ENCODE measurements around the gene OR4E2.
"Not testable (repeated sequence)": the region's sequence is repeated elsewhere in the genome, so short reads cannot be mapped to it uniquely, and the experiment has no call there.

OR4E2 gene

GRCh38 chr14:21680072-21680471 lies 26.4 kb downstream of the OR4E2 start:
- no peak for DNase-seq
- in situ Hi-C loops (cut with MboI; ENCODE audit: low pct_unique_long_range_greater_than_20kb, low sequenced_read_pairs), result no loop called here

- DNase-seq, result no peak
- in situ Hi-C loops (cut with MboI; ENCODE audit: low pct_unique_long_range_greater_than_20kb, low sequenced_read_pairs), result no loop called here
These were observed 32.8 kb downstream of the OR4E2 start for GRCh38 chr14:21686468-21686867.

DNA sequence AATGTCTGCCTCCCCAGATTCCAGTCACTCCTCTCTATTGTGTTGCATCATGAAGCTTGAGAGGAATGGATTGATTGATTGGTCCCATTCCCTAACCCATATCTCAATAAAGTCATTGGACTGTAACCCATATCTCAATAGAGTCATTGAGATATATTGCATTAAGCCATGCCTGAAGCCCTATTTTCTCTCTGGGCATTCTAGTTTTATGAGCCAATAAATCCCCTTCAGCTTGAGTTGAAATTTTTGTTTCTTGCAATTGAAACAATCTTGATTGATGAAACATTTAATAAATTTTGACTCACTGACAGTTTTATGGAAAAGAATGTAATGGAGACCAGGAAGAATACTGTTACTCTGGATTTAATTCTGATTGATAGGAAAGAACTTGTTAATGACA lies 40.8 kb downstream of the OR4E2 start:
- in situ Hi-C loops (cut with MboI; ENCODE audit: low pct_unique_long_range_greater_than_20kb, low sequenced_read_pairs), result no loop called here
- no peak for DNase-seq

GRCh38 chr14:21697662-21698061 lies 44.0 kb downstream of the OR4E2 start:
- DNase-seq; in situ Hi-C loops (cut with MboI; ENCODE audit: low pct_unique_long_range_greater_than_20kb, low sequenced_read_pairs): not testable (repeated sequence)

GRCh38 chr14:21698538-21698937 lies 44.9 kb downstream of the OR4E2 start:
- DNase-seq; in situ Hi-C loops (cut with MboI; ENCODE audit: low pct_unique_long_range_greater_than_20kb, low sequenced_read_pairs): not testable (repeated sequence)

DNA sequence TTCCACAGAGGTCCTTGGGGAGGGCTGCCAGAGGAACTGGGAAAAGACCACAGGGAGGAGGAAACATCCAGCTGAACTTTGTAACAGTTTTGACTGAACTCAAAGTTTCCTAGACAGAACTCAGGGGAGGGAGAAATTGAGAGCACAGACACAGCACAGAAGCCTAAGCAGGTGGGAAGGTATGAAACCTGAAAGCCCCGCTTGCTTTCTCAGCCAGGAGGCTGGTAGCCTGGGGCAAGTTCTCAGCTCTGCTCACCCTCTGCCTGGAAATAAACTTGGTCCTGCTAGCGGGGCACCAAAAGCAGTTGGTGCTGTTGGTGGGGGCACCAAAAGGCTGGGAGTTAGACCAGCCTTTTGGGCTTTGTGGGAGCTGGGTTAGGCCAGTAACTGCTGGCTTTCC lies 45.9 kb downstream of the OR4E2 start:
- no peak for DNase-seq
- in situ Hi-C loops (cut with MboI; ENCODE audit: low pct_unique_long_range_greater_than_20kb, low sequenced_read_pairs), result no loop called here

GRCh38 chr14:21702316-21702715 lies 48.7 kb downstream of the OR4E2 start:
- in situ Hi-C loops (cut with MboI; ENCODE audit: low pct_unique_long_range_greater_than_20kb, low sequenced_read_pairs), result no loop called here
- DNase-seq, result no peak

- DNase-seq, result no peak
- in situ Hi-C loops (cut with MboI; ENCODE audit: low pct_unique_long_range_greater_than_20kb, low sequenced_read_pairs), result no loop called here
These were observed 50.0 kb downstream of the OR4E2 start for GRCh38 chr14:21703357-21704326.

DNA sequence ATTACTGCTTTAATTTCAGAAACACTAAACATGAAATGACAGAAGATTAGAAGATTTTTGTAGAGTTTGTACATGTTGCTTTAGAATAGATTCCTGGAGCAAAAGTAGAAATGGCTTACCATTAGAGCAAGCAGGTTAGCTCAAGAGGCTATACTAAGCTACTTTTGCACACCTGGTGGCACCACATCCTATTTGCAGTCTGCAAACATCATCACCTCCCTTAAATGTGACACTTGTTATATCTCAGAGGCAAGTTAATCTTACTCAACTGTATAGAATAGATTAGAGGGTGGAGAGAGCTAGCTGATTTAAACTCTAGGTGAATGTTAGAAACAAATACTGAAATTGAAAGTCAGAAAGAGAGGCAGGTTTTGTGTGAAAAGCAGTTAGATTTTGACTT lies 50.7 kb downstream of the OR4E2 start:
- no peak for DNase-seq
- in situ Hi-C loops (cut with MboI; ENCODE audit: low pct_unique_long_range_greater_than_20kb, low sequenced_read_pairs), result no loop called here

GRCh38 chr14:21711360-21711961 lies 57.8 kb downstream of the OR4E2 start:
- DNase-seq, result peak; percentile 77
- in situ Hi-C loops (cut with MboI; ENCODE audit: low pct_unique_long_range_greater_than_20kb, low sequenced_read_pairs), result no loop called here

DNA sequence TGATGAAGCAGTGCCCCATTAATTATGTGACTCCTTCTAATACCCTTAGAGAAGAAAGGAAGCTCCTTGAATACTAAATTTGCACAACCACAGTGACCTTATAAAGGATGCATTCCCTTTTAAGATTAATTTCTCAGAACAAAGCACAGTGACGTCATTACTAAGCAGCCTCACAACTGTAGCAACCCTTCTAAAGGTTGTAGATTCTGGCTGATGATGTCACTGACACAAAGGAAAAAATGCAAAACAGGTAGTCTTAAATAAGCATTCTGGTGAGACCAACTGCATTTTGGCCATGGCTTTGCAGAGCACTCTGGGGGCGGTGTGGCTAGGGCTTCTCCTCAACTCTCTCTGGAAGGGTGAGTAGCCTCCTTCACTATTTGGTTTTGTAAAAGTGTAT lies 58.4 kb downstream of the OR4E2 start:
- in situ Hi-C loops (cut with MboI; ENCODE audit: low pct_unique_long_range_greater_than_20kb, low sequenced_read_pairs), result no loop called here

DNA sequence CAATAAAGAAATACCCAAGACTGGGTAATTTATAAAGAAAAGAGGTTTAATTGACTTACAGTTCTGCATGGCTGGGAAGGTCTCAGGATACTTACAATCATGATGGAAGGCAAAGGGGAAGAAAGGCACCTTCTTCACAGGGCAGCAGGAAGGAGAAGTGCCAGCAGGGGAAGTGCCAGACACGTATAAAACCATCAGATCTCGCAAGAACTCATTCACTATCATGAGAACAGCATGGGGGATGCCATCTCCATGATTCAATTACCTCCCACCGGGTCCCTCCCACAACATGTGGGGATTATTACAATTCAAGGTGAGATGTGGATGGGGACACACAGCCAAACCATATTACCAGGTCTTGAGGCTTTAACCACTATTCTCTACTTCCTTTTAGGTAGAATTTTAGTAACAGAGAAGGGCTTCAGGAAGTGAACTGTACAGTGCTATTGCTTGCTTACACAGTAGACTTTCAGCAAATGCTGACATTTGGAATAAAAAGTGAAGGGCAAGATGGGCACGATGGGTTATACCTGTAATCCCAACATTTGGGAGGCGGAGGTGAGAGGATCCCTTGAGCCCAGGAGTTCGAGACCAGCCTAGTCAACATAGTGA lies 60.8 kb downstream of the OR4E2 start:
- in situ Hi-C loops (cut with MboI; ENCODE audit: low pct_unique_long_range_greater_than_20kb, low sequenced_read_pairs), result no loop called here
- no peak for DNase-seq

More for the DNA sequence above, 58.4 kb downstream of the OR4E2 start:
- DNase-seq, result no peak
